ENCODE results near the gene PLTP. TPM values are rescaled to one million over a fixed set of nuclear protein-coding genes. Genes with fewer than 3 reads are reported as not detected.

PLTP gene
- polyA plus RNA-seq, 1 experiment: 22.0 TPM

DNA sequence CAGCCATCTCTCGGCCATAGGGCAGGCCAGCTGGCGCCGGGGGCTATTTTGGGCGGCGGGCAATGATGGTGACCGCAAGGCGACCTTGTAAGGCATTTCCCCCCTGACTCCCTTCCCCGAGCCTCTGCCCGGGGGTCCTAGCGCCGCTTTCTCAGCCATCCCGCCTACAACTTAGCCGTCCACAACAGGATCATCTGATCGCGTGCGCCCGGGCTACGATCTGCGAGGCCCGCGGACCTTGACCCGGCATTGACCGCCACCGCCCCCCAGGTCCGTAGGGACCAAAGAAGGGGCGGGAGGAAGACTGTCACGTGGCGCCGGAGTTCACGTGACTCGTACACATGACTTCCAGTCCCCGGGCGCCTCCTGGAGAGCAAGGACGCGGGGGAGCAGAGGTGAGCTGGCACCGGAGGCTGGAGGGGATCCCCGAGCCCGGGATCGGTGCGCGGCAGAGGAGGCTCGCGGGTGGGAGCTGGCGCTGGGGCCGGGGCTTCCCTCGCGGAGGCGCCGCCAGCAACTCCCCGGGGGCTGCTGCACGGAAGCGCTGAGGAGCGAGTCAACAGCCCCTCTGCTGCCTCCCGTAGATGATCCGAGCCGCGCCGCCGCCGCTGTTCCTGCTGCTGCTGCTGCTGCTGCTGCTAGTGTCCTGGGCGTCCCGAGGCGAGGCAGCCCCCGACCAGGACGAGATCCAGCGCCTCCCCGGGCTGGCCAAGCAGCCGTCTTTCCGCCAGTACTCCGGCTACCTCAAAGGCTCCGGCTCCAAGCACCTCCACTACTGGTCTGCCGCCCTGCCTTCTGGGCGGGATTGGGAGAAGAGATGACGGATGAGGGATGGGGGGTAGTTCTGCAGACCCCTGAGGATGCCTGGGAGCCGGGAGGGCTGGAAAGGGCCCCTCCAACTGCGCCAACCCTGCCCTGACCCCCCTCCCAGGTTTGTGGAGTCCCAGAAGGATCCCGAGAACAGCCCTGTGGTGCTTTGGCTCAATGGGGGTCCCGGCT is 20.7 kb downstream of the PLTP start, which contains the start of the genes CTSA and NEURL2:
CTSA (plus strand) TSS at position 351 of the 999 bp plus-strand sequence; CDS start at position 585, 234 bp downstream.
NEURL2 (minus strand) TSS at position 224 of the 999 bp plus-strand sequence; CDS start at position 7, 217 bp downstream.
- TF ChIP-seq, protein P1, sequence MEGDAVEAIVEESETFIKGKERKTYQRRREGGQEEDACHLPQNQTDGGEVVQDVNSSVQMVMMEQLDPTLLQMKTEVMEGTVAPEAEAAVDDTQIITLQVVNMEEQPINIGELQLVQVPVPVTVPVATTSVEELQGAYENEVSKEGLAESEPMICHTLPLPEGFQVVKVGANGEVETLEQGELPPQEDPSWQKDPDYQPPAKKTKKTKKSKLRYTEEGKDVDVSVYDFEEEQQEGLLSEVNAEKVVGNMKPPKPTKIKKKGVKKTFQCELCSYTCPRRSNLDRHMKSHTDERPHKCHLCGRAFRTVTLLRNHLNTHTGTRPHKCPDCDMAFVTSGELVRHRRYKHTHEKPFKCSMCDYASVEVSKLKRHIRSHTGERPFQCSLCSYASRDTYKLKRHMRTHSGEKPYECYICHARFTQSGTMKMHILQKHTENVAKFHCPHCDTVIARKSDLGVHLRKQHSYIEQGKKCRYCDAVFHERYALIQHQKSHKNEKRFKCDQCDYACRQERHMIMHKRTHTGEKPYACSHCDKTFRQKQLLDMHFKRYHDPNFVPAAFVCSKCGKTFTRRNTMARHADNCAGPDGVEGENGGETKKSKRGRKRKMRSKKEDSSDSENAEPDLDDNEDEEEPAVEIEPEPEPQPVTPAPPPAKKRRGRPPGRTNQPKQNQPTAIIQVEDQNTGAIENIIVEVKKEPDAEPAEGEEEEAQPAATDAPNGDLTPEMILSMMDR (IDR thresholded peaks at IDR 0.05; ENCODE audit: insufficient read depth, low read depth, low read length): 0 out of 2 replicates have a peak, but pooled peaks have one; percentile 1
- ChIA-PET CTCF (interaction anchor here (1.0 to 3.4 kb wide), 11 partner anchors 8 to 92 kb away, joined by 3 to 15 read pairs (median 7); partner anchors contain the start of gene ZSWIM1), POLR2A (interaction anchor here (0.7 kb wide), 1 partner anchor 8 kb away, joined by 3 read pairs; no protein-coding TSS in a partner anchor)
- peaks cover 10% of the 10 kb centered on the region for H3K36me3 ChIP-seq (ENCODE audit: control insufficient read depth, insufficient read depth, low read length)
- H3K4me3 ChIP-seq (ENCODE audit: low read depth, low read length): peak within 1 kb of the TSS; percentile 77
- no peak for DNase-seq (ENCODE audit: low read depth)
- no peaks in the 10 kb centered on the region for H3K27me3 ChIP-seq (ENCODE audit: control insufficient read depth, insufficient read depth, low read length)

DNA sequence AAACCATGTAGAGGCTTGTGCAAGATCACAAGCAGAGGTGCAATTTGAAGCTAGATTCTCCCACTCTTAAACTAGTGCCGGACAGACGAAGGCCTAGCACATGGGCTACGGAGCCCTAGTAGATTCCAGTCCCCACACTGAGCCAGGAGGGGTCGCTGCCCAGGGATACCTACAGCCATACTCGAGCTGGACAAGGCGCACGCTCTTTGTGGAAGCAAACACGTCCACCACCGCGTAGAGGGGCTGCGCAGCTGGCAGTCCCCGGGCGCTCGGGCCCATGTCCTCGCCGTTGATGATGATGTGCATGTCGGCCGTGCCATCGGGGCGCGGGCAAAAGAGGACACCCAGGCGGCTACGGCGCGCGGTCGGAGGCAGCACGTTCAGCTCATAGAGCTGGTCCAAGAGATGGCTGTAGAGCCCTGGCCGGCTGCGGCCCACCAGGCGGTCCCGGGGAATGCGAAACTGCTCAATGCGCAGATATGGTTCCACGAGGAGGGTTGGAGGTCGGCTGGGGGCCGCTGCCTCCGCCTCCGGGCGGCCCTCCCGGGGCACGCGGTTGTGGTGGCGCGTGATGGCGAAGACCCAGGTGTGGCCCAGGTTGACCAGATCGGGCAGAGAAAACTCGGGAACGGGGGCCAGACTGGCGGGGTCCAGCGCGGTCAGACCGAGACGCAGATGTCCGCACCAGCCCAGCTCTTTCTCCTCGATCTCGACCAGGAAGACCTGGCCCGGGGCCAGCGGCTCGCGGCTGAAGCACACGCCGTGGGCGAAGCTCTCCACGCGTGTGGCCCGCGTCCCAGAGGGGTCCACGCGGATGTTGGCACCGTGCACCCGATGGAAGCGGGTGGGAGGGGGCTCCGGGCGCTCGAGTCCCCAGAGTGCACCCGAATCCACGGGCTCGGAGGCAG is 21.6 kb downstream of the PLTP start:
- TF ChIP-seq, protein P1 (IDR thresholded peaks at IDR 0.05; ENCODE audit: insufficient read depth, low read depth, low read length): peak; percentile 76
- DNase-seq (ENCODE audit: low read depth): no peak
- Histone ChIP-seq H3K27me3 (ENCODE audit: control insufficient read depth, insufficient read depth, low read length) (no peaks in the 10 kb centered on the region), H3K36me3 (ENCODE audit: control insufficient read depth, insufficient read depth, low read length) (peaks cover 10% of the 10 kb centered on the region), H3K4me3 (ENCODE audit: low read depth, low read length) (peak overlapping the region; percentile 77)
- POLR2A ChIA-PET: interaction anchor here (0.6 kb wide), 1 partner anchor 62 kb away, joined by 3 read pairs; no protein-coding TSS in a partner anchor
- CTCF ChIA-PET: interaction anchor here (0.7 to 3.4 kb wide), 23 partner anchors 9 to 91 kb away, joined by 3 to 15 read pairs (median 4); partner anchors contain the start of gene ZSWIM1

DNA sequence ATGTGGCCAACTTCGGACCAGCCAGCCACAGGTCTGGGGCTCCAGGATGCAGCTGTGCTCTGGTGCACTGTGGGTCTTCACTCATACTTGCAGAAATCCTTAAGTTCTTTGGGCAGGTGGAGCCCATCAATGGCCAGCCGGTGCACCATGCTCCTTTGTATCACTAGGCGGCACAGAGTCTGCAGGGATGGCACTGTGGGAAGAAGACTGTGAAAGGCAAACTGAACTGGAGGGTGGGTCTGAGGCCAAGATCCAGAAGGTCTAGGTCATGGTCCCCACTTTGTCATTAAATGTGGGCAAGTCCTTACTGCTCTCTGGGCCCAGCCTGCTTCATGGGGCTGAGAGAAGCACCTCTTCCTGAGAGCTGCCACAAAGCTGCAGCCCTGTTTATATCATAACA is 23.3 kb downstream of the PLTP start:
- ChIA-PET POLR2A (no interaction called here), CTCF (interaction anchor here (2.3 kb wide), 1 partner anchor 82 kb away, joined by 15 read pairs; no protein-coding TSS in a partner anchor)
- TF ChIP-seq, protein P1 (IDR thresholded peaks at IDR 0.05; ENCODE audit: insufficient read depth, low read depth, low read length): no peak
- Histone ChIP-seq H3K4me3 (ENCODE audit: low read depth, low read length) (no peak overlapping the region), H3K27me3 (ENCODE audit: control insufficient read depth, insufficient read depth, low read length) (no peaks in the 10 kb centered on the region), H3K36me3 (ENCODE audit: control insufficient read depth, insufficient read depth, low read length) (peaks cover 10% of the 10 kb centered on the region)
- DNase-seq (ENCODE audit: low read depth): no peak

DNA sequence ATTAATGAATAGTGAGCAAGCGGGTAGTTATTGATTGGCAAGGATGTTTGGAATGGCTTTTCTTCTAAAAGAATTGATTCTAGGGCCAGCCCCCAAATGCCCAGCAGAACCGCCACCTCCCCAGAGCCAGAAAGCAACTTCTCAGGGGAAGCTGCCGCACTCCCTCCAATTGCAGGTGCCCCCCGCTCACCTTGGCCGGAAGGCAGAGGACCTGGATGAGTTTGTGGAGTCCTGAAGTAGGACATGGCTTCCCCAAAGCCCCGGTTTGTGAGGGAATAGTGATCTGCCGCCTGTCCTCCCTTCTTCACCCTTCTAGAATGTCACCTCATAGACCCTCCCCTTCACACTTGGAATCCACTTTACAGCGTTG is 24.6 kb downstream of the PLTP start, which contains the start of gene SPATA25:
SPATA25 (minus strand) TSS at position 277 of the 370 bp plus-strand sequence; CDS start at position 245, 32 bp downstream.
- no peak within 1 kb of the TSS for H3K4me3 ChIP-seq (ENCODE audit: low read depth, low read length)
- H3K27me3 ChIP-seq (ENCODE audit: control insufficient read depth, insufficient read depth, low read length): no peaks in the 10 kb centered on the region
- no peak for DNase-seq (ENCODE audit: low read depth)
- TF ChIP-seq, protein P1 (IDR thresholded peaks at IDR 0.05; ENCODE audit: insufficient read depth, low read depth, low read length): no peak
- CTCF ChIA-PET: interaction anchor here (0.7 to 1.0 kb wide), 2 partner anchors 70 to 88 kb away, joined by 3 to 4 read pairs; no protein-coding TSS in a partner anchor
- H3K36me3 ChIP-seq (ENCODE audit: control insufficient read depth, insufficient read depth, low read length): peaks cover 14% of the 10 kb centered on the region
- POLR2A ChIA-PET: no interaction called here

All from BJ (cell line).